IPS-15b (cell line): Measurements from ENCODE around the gene CCDC192.

Source experiments
- H3K27me3 ChIP-seq: one replicate; pipeline ENCODE4 v1.6.1; 2013; ENCODE audit warnings: low read length; ENCODE audit not compliant: control insufficient read depth, insufficient read depth
- H3K36me3 ChIP-seq: one replicate; pipeline ENCODE4 v1.6.1; 2013; ENCODE audit warnings: low read length; ENCODE audit not compliant: control insufficient read depth, insufficient read depth
- H3K4me1 ChIP-seq: one replicate; pipeline ENCODE4 v1.6.1; 2013; ENCODE audit warnings: mild to moderate bottlenecking, low read length; ENCODE audit not compliant: control insufficient read depth, insufficient read depth
- H3K4me3 ChIP-seq: one replicate; pipeline ENCODE4 v1.5.1; 2013; ENCODE audit warnings: low read depth, low read length
- H3K9ac ChIP-seq: one replicate; pipeline ENCODE4 v1.6.1; 2013; ENCODE audit warnings: low read depth, mild to moderate bottlenecking, low read length
- H3K9me3 ChIP-seq: one replicate; pipeline ENCODE4 v1.6.1; 2013; ENCODE audit warnings: mild to moderate bottlenecking, low read length; ENCODE audit not compliant: control insufficient read depth, insufficient read depth

CCDC192 gene

DNA sequence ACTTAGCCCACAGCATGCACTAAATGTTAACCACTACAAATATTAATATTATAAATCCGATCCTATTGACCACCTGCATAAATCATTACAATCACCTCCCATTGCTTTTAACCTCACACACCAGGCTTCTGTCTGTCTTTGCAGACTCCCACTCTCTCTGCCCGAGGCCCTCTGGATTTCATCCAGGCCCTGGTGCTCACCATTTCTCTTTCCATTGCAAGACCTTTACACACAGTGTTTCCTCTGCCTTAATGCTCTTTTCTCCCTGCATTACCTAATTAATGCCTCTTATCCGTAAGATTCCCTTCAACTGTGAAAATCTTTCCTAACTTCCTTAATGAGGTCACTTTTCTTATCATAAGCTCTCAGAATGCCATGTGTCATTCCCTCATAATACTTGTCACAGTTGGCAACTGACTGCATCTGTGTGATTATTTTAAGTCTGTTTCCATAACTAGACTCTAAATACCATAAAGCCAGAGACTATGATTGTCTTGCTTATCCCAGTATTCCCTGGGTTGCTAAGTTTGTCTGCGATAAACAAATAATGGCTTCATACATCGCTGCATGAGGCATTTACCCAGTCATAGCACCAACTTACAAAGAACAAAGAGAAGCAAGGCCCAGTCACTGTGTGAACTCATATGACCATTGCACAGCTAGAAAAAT is 155.1 kb downstream of the CCDC192 start:
- Histone ChIP-seq H3K9ac (no peak overlapping the region), H3K4me3 (no peak overlapping the region), H3K36me3 (no peaks in the 10 kb centered on the region), H3K27me3 (no peaks in the 10 kb centered on the region), H3K9me3 (no peaks in the 10 kb centered on the region), H3K4me1 (no peaks in the 10 kb centered on the region)

DNA sequence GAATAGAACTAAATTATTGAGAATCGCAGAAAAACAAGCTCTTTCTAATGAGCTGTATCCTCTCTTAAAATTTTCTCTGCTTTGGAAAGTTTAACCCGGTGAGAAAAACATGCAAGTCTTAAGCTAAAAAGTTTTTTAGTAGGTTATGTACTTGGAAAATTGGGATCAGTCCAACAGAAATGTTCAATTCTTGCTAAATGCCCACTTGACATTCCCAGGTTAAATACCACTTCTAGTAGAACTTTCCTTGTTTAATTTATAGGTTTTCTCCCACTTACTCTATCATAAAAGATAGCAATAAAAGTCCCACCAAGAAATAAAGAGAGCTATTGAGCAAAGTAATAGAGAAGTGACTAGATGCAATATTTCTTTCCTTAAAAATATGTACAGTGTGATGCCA is 157.1 kb downstream of the CCDC192 start:
- H3K9me3 ChIP-seq: no peaks in the 10 kb centered on the region
- no peaks in the 10 kb centered on the region for H3K36me3 ChIP-seq
- H3K4me3 ChIP-seq: no peak overlapping the region
- H3K4me1 ChIP-seq: no peaks in the 10 kb centered on the region
- H3K27me3 ChIP-seq: no peaks in the 10 kb centered on the region
- H3K9ac ChIP-seq: no peak overlapping the region

DNA sequence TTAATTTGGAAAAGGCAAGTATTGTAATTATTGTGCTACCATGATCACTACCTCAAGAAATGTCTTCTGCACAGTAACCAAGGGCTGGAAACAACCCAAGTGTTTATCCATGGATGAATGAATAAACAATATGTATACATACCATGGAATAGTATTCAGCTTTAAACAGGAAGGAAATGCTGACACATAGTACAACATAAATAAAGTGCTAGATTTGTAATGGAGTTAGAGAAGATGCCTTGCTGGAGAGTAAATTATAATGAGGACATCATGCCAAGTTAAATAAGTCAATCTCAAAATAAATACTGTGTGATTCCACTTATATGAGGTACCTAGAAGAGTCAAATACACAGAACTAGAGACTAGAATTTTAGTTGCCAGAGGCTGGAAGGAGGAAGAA is 160.0 kb downstream of the CCDC192 start:
- H3K4me3 ChIP-seq: no peak overlapping the region
- H3K27me3 ChIP-seq: no peaks in the 10 kb centered on the region
- no peak overlapping the region for H3K9ac ChIP-seq
- H3K9me3 ChIP-seq: no peaks in the 10 kb centered on the region
- no peaks in the 10 kb centered on the region for H3K4me1 ChIP-seq
- H3K36me3 ChIP-seq: no peaks in the 10 kb centered on the region

DNA sequence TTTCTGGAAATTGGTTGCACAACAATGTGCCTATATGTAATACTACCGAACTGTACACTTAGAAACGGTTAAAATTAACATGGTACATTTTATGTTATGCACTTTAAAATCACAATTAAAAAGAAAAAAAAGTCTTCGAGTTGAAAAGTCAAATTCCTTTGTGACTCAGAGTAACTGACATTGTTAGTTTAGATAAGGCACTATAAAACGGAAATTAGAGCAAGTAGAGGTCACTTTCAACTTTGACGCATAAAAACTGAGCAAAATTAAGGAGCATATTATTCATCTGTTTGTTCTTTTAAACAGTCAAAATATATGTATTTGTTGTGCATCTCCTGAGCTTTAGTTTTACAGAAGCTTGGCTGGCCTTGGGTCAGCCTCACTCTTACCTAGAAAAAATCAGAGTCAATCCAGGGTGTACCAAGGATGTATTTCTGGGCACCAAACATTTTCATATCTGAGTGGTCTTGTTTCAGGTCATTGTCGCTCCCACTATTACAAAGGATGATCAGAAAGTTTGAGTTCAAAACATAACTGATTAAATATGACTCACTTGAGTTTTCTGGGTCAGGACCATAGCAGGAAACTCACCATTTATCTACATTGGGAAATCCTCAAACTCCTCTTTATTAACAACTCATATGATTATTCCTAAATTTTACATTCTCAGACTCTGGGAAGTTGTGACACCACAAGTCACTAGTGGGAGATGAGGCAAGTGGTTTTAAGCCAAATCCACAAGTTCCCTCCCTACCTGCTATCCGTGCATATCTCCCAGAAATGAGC is 160.6 kb downstream of the CCDC192 start:
- Histone ChIP-seq H3K9ac (no peak overlapping the region), H3K27me3 (no peaks in the 10 kb centered on the region), H3K9me3 (no peaks in the 10 kb centered on the region), H3K4me3 (no peak overlapping the region), H3K36me3 (no peaks in the 10 kb centered on the region), H3K4me1 (no peaks in the 10 kb centered on the region)

DNA sequence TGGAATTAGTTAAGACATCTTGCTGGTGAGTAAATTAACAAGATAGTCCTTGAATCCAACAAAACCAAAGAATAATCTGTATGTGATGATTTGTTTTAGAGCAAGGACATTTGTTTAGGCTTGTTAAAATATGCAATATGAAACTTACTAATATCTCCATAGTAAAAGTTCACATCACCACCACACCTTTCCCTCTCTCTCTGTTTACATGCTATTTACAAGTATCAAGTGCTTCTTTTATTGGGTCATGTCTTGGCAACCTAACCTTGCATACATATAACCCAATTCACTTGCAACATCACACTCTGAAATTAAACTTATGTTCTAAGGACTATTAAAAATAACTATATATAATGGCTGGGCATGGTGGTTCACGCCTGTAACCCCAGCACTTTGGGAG is 161.3 kb downstream of the CCDC192 start:
- Histone ChIP-seq H3K27me3 (no peaks in the 10 kb centered on the region), H3K9ac (no peak overlapping the region), H3K9me3 (no peaks in the 10 kb centered on the region), H3K4me3 (no peak overlapping the region), H3K36me3 (no peaks in the 10 kb centered on the region), H3K4me1 (no peaks in the 10 kb centered on the region)

DNA sequence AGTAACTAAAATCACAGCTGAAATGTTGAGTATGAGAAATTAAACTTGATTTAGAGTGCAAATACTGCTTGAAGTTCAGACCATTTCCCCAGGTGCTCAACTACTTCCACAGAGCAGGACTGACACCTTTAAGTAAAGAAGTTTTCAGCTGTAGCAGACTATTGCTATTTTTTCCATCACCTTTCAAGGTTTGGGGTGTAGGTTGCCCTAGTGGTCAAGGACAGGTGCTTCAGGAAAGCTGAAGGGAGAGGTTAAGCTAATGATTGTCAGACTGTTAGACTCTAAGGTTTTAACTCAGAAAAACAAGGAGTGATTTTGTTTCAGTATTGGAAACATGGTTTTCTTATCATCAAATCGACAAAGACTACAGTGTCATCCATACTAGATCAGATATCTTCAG is 162.1 kb downstream of the CCDC192 start:
- Histone ChIP-seq H3K36me3 (no peaks in the 10 kb centered on the region), H3K9me3 (no peaks in the 10 kb centered on the region), H3K27me3 (no peaks in the 10 kb centered on the region), H3K4me3 (no peak overlapping the region), H3K9ac (no peak overlapping the region), H3K4me1 (no peaks in the 10 kb centered on the region)

DNA sequence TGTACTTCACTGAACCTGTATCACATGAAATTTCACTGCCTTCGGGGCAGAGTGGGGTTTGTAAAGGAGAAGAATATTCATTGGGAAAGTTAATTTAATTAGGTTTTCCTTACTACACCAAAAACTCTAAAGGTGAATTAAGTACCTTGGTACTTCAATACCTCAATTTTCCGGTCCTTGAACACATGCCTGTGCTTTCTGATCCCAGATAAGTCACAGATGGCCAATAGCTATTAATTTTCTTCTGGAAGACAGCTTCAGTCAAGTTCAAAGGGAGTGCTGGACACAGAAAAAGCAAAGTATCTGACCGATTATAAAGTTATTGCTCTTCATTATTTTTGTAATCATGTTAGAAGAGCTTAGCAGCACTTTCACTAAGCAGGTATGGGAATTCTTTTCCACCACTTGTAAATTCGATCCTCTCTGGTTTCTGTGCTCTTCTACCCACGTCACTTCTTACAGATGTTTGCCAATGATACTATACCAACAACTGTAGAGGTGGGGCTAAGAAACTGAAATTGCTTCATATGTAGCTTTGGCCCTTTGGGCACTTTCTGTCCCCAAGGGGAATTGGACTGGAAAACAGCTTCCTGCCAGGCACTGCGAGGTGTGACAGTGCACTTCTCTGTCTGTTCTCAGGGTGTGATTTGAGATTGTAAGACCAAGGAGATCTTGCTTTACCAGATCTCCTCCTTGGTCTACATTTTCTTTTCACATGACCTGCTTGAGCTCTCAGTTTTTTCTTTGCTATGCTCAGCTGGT is 164.0 kb downstream of the CCDC192 start:
- no peaks in the 10 kb centered on the region for H3K9me3 ChIP-seq
- no peaks in the 10 kb centered on the region for H3K27me3 ChIP-seq
- no peaks in the 10 kb centered on the region for H3K36me3 ChIP-seq
- H3K4me3 ChIP-seq: no peak overlapping the region
- H3K4me1 ChIP-seq: no peaks in the 10 kb centered on the region
- H3K9ac ChIP-seq: no peak overlapping the region

DNA sequence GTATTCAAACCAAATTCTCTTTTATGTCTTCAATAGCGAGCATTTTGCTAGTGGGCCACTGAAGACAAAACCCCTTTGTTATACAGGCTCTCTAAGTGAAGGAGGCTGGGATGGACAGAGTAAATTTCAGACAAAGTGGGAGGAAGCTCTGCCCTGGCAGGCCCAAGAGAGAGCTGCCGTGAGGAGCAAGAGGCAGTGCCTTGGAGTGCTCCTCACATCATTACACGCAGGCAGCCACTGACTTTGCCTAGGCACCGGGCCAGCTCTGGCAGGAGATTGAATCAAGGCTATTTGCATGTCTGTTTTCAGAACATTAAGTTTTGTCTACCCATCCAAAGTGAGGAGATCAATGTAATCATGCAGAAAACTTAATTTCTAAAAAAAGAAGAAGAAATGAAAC is 167.7 kb downstream of the CCDC192 start:
- H3K9me3 ChIP-seq: no peaks in the 10 kb centered on the region
- H3K27me3 ChIP-seq: no peaks in the 10 kb centered on the region
- H3K4me1 ChIP-seq: no peaks in the 10 kb centered on the region
- H3K36me3 ChIP-seq: no peaks in the 10 kb centered on the region
- H3K9ac ChIP-seq: no peak overlapping the region
- H3K4me3 ChIP-seq: no peak overlapping the region

DNA sequence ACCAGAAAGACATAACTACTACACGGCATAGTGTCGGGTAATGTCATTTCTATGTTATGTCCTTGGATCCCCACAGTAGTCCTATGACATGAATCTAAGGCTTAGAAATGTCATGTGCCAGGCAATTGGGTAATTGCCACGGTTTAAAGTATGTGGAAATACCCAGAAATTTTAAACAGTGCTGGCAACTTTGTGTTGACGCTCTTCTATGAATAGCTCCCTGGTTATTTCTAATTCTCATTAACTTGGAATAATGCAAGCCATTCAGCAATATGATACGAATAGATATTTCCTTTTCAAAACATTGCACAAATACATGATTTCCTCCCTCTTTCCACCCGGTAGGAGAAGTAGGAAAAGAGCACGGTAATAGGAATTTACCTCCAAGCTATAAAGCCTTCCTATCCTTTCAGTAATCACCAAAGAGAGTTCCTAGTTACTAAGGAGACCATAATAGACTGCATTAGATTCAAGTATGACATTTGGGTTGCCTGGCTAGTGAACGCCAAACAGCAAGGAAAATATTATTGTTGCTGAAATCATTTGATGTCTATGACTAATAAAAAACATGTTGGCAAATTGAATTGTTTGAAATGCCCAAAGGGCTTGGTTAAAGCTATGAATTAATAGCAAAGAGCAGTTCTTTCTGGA is 168.4 kb downstream of the CCDC192 start:
- no peak overlapping the region for H3K9ac ChIP-seq
- H3K36me3 ChIP-seq: no peaks in the 10 kb centered on the region

DNA sequence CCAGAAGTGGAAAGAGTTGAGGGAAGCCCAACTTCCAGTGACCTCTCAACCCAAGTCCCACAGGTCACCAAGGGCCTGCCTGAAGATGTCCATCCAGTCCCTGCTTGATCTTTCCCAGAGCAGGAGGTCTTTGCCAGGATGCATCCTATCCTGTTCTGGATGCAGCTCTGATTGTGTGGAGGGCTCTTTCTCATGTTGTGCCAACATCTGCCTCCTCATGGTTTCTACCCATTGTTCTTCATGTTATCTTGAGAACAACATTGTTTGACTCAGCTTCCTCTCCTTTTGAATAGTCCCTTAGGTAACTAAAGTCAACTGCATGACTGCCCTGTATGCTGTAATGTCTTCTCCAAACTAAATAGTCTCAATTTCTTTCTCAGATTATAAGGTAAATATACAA is 169.3 kb downstream of the CCDC192 start:
- no peaks in the 10 kb centered on the region for H3K27me3 ChIP-seq
- no peak overlapping the region for H3K4me3 ChIP-seq
- H3K9ac ChIP-seq: no peak overlapping the region
- H3K4me1 ChIP-seq: peaks cover 3% of the 10 kb centered on the region
- no peaks in the 10 kb centered on the region for H3K36me3 ChIP-seq
- no peaks in the 10 kb centered on the region for H3K9me3 ChIP-seq

More for the DNA sequence above, 168.4 kb downstream of the CCDC192 start:
- no peaks in the 10 kb centered on the region for H3K27me3 ChIP-seq
- no peak overlapping the region for H3K4me3 ChIP-seq
- H3K4me1 ChIP-seq: peaks cover 3% of the 10 kb centered on the region
- no peaks in the 10 kb centered on the region for H3K9me3 ChIP-seq

DNA sequence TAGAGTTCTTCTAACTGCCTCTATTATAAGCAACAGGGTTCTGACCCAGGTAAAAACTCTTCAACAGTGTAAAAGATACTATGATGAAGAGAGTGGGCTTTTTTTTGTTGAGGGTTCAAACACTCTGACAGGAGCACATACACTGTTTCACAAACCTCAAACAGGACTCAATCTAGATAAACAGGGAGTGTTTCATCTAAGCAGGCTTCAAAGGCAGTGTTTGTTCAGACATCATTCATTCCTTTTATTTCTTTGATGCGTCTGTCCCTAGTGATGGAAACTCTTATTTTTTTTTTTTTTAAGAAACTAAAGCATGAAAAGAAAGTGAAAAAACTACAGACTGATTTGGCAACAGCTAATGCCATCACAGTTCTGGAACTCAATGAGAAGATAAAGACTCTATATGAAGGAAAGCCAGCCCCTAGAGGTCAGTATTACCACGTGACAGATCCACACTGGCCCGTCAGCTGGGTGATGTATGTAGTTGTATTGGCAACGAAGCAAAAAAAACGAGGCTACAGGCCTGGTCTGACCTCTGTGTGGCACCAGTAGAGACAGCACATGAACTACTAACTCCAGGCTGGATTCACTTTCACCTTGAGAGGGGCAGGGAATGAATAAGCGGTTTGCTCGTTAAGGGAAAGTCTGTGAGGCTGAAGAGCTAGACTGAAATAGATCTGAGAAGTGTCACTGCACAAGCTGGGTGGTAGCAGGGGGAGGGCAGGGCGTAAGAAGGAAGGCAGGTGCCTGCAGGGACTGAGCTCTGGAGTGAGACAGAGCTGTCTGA is 172.2 kb downstream of the CCDC192 start:
- Histone ChIP-seq H3K27me3 (no peaks in the 10 kb centered on the region), H3K4me1 (peaks cover 3% of the 10 kb centered on the region), H3K9ac (no peak overlapping the region), H3K9me3 (no peaks in the 10 kb centered on the region), H3K4me3 (no peak overlapping the region), H3K36me3 (no peaks in the 10 kb centered on the region)
